Duodenal mucosa (tissue), 2 donors: ENCODE results near the gene ILK.

Experiments used
- H3K27ac ChIP-seq: one replicate; pipeline ENCODE4 v1.7.0; 2013; ENCODE audit warnings: low read depth, low read length
- H3K27me3 ChIP-seq, 2 donors: one replicate each; pipeline ENCODE4 v1.7.0; 2013; ENCODE audit warnings: low read length in 2 of 2, control low read depth in 1 of 2; ENCODE audit not compliant: insufficient read depth in 2 of 2, control insufficient read depth in 1 of 2
- H3K36me3 ChIP-seq, 2 donors: one replicate each; pipeline ENCODE4 v1.7.0; 2013; ENCODE audit warnings: low read length in 2 of 2, control low read depth in 1 of 2; ENCODE audit not compliant: insufficient read depth in 2 of 2, control insufficient read depth in 1 of 2
- H3K4me1 ChIP-seq, 2 donors: one replicate each; pipeline ENCODE4 v1.7.0; 2013; ENCODE audit warnings: low read length in 2 of 2, control low read depth in 1 of 2; ENCODE audit not compliant: insufficient read depth in 2 of 2, control insufficient read depth in 1 of 2
- H3K4me3 ChIP-seq, 2 donors: one replicate each; pipeline ENCODE4 v1.7.0; 2013; ENCODE audit warnings: low read length in 2 of 2, low read depth in 1 of 2
- H3K9ac ChIP-seq, 2 donors: one replicate each; pipeline ENCODE4 v1.7.0; 2013; ENCODE audit warnings: low read length in 2 of 2, low read depth in 1 of 2
- H3K9me3 ChIP-seq, 2 donors: one replicate each; pipeline ENCODE4 v1.7.0; 2013; ENCODE audit warnings: low read length in 2 of 2, control low read depth in 1 of 2; ENCODE audit not compliant: control insufficient read depth in 1 of 2

Gene ILK

GRCh38 chr11:6637871-6638270 is 34.3 kb downstream of the ILK start:
- H3K9me3 ChIP-seq: no peaks in the 10 kb centered on the region
- H3K27me3 ChIP-seq: no peaks in the 10 kb centered on the region
- peaks cover 0 to 9% of the 10 kb centered on the region in 2 donors for H3K36me3 ChIP-seq
- no peak overlapping the region for H3K9ac ChIP-seq
- H3K4me1 ChIP-seq: peaks cover 27 to 35% of the 10 kb centered on the region in 2 donors
- no peak overlapping the region for H3K27ac ChIP-seq
- H3K4me3 ChIP-seq: no peak overlapping the region

- H3K4me3 ChIP-seq: no peak overlapping the region
Measured at GRCh38 chr11:6638429-6638828, 34.9 kb downstream of the ILK start.

GRCh38 chr11:6640036-6640984 is 36.7 kb downstream of the ILK start:
- H3K9me3 ChIP-seq: no peaks in the 10 kb centered on the region
- H3K4me1 ChIP-seq: peaks cover 18 to 31% of the 10 kb centered on the region in 2 donors
- H3K27ac ChIP-seq: no peak overlapping the region
- H3K36me3 ChIP-seq: peaks cover 0 to 4% of the 10 kb centered on the region in 2 donors
- H3K9ac ChIP-seq: no peak overlapping the region
- H3K27me3 ChIP-seq: peaks cover 0 to 4% of the 10 kb centered on the region in 2 donors
- no peak overlapping the region for H3K4me3 ChIP-seq

More at GRCh38 chr11:6638429-6638828, 34.9 kb downstream of the ILK start:
- H3K9me3 ChIP-seq: no peaks in the 10 kb centered on the region
- peaks cover 0 to 4% of the 10 kb centered on the region in 2 donors for H3K36me3 ChIP-seq
- no peak overlapping the region for H3K27ac ChIP-seq
- peaks cover 27 to 35% of the 10 kb centered on the region in 2 donors for H3K4me1 ChIP-seq
- no peaks in the 10 kb centered on the region for H3K27me3 ChIP-seq
- no peak overlapping the region for H3K9ac ChIP-seq

- no peak overlapping the region for H3K4me3 ChIP-seq
- no peaks in the 10 kb centered on the region for H3K9me3 ChIP-seq
- no peak overlapping the region for H3K9ac ChIP-seq
- H3K27ac ChIP-seq: no peak overlapping the region
- peaks cover 12 to 29% of the 10 kb centered on the region in 2 donors for H3K4me1 ChIP-seq
- H3K27me3 ChIP-seq: peaks cover 0 to 4% of the 10 kb centered on the region in 2 donors
- peaks cover 0 to 4% of the 10 kb centered on the region in 2 donors for H3K36me3 ChIP-seq
Measured at GRCh38 chr11:6640985-6641701, 37.6 kb downstream of the ILK start.

GRCh38 chr11:6642957-6643356 is 39.4 kb downstream of the ILK start:
- Histone ChIP-seq H3K4me1 (peaks cover 16 to 37% of the 10 kb centered on the region in 2 donors), H3K27ac (no peak overlapping the region), H3K27me3 (peaks cover 2 to 4% of the 10 kb centered on the region in 2 donors), H3K9ac (no peak overlapping the region), H3K36me3 (peaks cover 0 to 4% of the 10 kb centered on the region in 2 donors), H3K4me3 (no peak overlapping the region), H3K9me3 (no peaks in the 10 kb centered on the region)

GRCh38 chr11:6646071-6646470 is 42.5 kb downstream of the ILK start:
- Histone ChIP-seq H3K27me3 (peaks cover 8 to 12% of the 10 kb centered on the region in 2 donors), H3K27ac (no peak overlapping the region), H3K9me3 (no peaks in the 10 kb centered on the region), H3K4me1 (peaks cover 10 to 26% of the 10 kb centered on the region in 2 donors), H3K4me3 (peak overlapping the region; percentile 2 to 32), H3K9ac (no peak overlapping the region), H3K36me3 (no peaks in the 10 kb centered on the region)

- Histone ChIP-seq H3K9me3 (no peaks in the 10 kb centered on the region), H3K9ac (no peak overlapping the region), H3K36me3 (no peaks in the 10 kb centered on the region), H3K4me1 (peaks cover 10 to 26% of the 10 kb centered on the region in 2 donors), H3K27me3 (peaks cover 9 to 15% of the 10 kb centered on the region in 2 donors), H3K4me3 (peak overlapping the region; percentile 2 to 32), H3K27ac (peak overlapping the region; percentile 58)
Measured at GRCh38 chr11:6646576-6646917, 43.0 kb downstream of the ILK start.

- Histone ChIP-seq H3K27ac (peak overlapping the region; percentile 58), H3K36me3 (no peaks in the 10 kb centered on the region), H3K4me1 (peaks cover 10 to 26% of the 10 kb centered on the region in 2 donors), H3K4me3 (peak overlapping the region; percentile 2 to 32), H3K9ac (no peak overlapping the region), H3K9me3 (no peaks in the 10 kb centered on the region), H3K27me3 (peaks cover 9 to 19% of the 10 kb centered on the region in 2 donors)
Measured at GRCh38 chr11:6646918-6647679, 43.5 kb downstream of the ILK start.

GRCh38 chr11:6647836-6648235 is 44.3 kb downstream of the ILK start:
- H3K9ac ChIP-seq: no peak overlapping the region
- no peaks in the 10 kb centered on the region for H3K36me3 ChIP-seq
- peaks cover 9 to 21% of the 10 kb centered on the region in 2 donors for H3K27me3 ChIP-seq
- H3K27ac ChIP-seq: peak overlapping the region; percentile 41
- no peak overlapping the region for H3K4me3 ChIP-seq
- H3K9me3 ChIP-seq: no peaks in the 10 kb centered on the region
- peaks cover 10 to 26% of the 10 kb centered on the region in 2 donors for H3K4me1 ChIP-seq
